NCI-H187 treated with DMSO at 0.1 percent for 48 hours (cell line): ENCODE measurements around the gene GALNT13.

Experiments
- DNase-seq: peaks from one replicate; lab custom pipeline; 2025; lab: John Stamatoyannopoulos, UW

Gene GALNT13

GRCh38 chr2:153944800-153945199 lies 73.1 kb downstream of the GALNT13 start:
- no peak for DNase-seq

DNA sequence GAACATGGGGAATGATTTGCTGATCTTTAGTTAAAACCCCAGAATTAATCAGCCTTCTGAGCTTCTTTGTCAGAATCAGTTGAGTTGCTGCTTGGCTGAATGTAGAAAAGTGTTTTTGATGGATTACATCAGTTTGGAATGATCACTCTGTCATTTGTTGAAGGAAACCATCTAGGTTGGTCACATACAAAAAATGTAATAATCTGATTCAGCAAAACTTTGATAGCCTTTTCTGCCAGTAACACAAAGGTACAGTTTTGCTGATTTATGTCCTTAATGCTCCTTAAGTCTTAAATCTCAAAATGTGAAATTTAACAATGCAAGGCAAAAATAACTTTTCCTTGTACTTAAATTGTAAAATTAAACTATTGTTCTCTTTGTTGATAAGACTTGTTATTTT lies 74.3 kb downstream of the GALNT13 start:
- DNase-seq = no peak

DNA sequence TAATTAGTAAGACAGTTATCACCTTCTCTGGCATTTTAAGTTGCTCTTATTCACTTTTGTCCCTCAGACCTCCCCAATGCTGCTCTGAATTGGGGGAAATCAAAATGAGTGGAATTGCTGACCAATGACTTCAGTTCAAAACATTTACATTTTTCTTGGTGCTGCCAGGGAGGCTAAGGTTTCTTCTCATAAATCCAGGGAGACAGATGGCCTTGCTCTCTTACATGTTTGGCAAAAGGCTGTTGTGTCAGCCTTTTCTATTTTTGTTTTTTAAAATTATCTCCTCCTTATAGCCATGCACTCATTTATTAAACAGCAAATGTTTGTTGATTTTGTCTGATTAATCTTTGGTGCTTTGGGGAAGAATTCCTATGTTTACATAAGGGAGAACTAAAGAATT lies 82.0 kb downstream of the GALNT13 start:
- DNase-seq = no peak

DNA sequence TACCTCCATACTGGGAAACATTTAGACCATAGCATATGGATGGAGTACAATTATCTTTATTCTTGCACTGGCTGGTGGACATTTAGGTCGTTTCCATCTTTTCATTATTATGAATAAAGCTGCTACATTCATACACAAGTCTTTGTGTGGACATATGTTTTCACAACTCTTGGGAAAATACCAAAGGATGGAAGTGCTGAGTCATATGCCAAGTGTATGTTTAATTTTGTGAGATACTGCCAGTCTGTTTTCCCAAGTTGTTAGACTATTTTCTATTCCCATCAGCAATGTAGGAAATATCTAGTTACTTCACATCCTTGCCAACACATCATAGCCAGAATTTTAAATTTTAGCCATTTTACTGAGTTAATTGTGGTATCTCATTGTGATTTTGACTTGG lies 91.5 kb downstream of the GALNT13 start:
- no peak for DNase-seq

- no peak for DNase-seq
Measured at GRCh38 chr2:153967248-153967973, 95.7 kb downstream of the GALNT13 start.

- no peak for DNase-seq
Measured at GRCh38 chr2:153971250-153971649, 99.5 kb downstream of the GALNT13 start.

DNA sequence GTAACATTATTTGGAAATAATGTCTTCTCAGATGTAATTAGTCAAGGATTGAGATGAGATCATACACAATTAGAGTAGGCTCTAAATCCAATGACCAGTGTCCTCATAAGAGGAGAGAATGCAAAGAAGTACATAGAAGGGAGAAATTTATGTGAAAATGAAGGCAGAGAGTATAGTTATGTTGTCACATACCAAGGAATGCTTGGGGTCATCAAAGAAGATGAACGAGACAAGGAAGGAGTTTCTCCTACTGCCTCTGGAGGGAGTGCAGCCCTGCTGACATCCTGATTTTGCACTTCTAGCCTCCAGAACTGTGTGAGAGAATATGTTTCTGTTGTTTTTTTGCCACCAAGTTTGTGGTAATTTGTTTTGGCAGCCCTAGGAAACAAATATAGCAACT lies 100.1 kb downstream of the GALNT13 start:
- no peak for DNase-seq

DNA sequence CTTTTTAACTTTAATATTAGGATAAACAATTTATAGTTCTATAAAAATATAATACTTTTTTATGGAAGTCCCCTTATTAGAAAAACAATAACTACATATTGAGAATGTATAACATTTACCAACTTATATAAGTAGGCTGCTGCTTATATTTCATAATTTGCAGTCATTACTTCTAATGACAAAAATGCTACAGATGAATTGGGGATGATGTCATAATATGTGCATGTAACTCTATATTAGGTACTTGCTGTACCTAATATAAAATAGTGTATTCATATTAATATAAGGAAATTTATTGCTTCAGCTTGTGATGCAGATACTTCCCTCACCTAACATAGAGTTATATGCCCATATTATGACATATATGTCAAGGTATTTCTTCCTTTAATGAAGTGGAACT lies 100.7 kb downstream of the GALNT13 start:
- DNase-seq = no peak

GRCh38 chr2:153986488-153987229 lies 114.9 kb downstream of the GALNT13 start:
- no peak for DNase-seq

DNA sequence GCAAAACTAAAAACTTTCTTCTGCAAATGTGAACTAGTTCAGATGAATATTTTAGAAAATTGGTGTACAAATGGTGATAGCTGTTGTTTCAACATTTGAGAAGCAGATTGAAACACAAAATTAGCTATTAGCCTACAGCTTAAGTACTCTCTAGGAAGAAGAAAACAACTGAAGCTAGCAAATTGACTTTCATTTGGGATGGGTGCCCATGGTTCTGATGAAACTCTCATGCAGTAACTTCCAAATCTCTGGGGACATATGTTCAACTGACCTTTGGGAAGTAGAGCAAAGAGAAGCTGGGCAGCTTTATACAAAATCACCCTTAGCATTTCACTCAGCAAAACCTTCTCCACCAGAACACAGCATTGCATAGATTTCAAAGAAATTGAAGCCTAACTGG lies 119.0 kb downstream of the GALNT13 start:
- no peak for DNase-seq

GRCh38 chr2:154013514-154013913 lies 141.8 kb downstream of the GALNT13 start:
- DNase-seq = no peak

DNA sequence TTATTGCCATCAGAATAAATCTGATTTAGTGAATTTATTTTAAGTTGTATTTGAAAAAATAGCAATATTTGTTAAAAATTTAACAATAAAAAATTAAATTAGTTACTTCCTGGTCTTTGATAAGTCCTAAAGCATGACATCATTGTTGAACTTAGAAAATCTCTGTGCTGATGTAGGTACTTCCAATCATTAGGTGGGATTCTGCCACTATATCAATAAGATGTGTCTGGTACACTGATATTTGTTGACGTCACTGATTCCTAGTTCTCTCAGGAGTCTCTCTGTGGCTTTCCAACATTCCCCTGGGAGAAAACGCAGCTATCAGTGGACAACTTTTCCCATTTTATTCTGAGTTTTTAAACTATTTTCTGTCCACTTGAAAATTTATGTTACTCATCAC lies 143.5 kb downstream of the GALNT13 start:
- no peak for DNase-seq

- DNase-seq = no peak
Measured at GRCh38 chr2:154029504-154029903, 157.8 kb downstream of the GALNT13 start.

DNA sequence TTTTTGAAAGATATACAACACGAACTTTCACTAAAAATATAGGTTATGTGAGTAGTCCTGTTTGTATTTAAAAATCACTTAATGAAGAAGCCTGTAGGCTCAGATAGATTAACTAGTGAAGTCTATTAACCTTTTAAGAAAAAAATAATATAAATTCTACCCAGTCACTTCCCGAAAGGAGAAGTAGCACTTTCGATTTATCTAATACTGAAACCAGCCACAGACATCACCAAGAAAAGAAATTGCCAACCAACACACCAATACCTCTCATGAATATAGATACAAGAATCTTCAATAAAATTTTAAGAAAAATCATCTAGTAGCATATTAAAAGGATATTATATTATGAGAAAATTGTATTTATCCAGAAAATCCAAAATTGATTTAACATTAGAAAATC lies 160.5 kb downstream of the GALNT13 start:
- DNase-seq = no peak

GRCh38 chr2:154046493-154046892 lies 174.8 kb downstream of the GALNT13 start:
- no peak for DNase-seq

- no peak for DNase-seq
Measured at GRCh38 chr2:154048905-154049304, 177.2 kb downstream of the GALNT13 start.

DNA sequence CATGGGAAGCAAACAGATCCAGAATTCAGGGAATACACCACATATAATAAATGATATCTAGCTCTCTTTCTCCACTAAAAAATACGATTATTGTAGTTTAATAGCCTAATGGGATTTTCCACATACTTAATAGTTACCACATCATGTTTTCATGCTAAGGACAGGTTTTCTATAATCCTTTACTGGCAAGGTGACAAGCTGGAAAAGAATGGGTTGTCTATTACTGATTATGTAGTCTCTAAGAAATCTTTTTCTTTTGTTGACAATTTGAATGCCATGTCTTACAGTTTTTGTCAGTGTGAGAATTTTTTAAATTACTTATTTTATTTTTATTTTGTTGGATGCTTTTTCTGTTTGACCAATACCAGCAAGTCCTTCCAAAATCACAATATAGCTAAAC lies 177.8 kb downstream of the GALNT13 start:
- DNase-seq = no peak

- no peak for DNase-seq
Measured at GRCh38 chr2:154067124-154067523, 195.4 kb downstream of the GALNT13 start.

- DNase-seq = no peak
Measured at GRCh38 chr2:154078926-154079325, 207.2 kb downstream of the GALNT13 start.

DNA sequence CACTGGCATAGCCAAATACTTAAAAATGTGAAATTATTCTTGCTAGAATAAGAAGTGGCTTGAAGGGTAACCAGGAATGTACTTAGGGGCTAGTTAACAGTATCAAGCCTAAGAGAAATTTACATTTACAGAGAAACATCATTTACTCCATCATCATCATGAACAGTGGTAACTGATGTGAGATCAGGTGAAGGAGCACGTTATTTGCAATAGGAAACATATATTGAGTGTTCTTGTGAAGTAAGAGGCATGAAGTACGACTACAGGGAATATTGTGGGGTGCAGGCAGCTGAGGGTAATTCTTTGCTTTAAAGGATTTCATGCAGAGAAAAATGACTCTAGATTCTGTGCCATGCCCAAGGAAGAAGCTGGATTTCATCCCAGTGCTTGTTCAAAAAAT lies 220.8 kb downstream of the GALNT13 start:
- DNase-seq = no peak

- DNase-seq = no peak
Measured at GRCh38 chr2:154093856-154094255, 222.1 kb downstream of the GALNT13 start.

- DNase-seq = no peak
Measured at GRCh38 chr2:154097833-154098398, 226.2 kb downstream of the GALNT13 start.

DNA sequence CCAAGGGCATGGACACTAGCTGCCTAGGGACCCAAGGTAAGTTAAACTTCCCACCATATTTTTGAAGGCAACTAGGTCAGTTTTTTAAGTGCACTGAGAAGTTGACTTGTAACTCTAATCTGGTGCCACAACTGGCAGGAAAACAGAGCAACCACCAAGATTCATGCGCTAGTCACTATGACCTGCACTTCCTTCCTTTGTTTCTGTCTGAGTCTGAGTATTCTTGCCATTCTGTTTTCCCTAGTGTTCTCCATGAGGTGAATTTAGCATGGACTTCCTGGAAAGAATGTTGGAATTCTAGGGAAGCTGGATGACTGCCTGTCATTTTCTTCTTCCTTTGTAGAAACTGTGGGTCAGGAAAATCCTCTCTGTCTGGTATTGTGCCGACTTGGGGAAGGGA lies 249.0 kb downstream of the GALNT13 start:
- no peak for DNase-seq
